Neutrophil (primary cell): ENCODE data around the gene WDR7.

Source experiments
- H3K27ac ChIP-seq: fragments of 200-600 bp; sonication (generic); 2 replicates; pipeline ENCODE4 v1.5.1; 2016; ENCODE audit warnings: mild to moderate bottlenecking, moderate library complexity
- H3K27me3 ChIP-seq: fragments of 200-600 bp; sonication (generic); 2 replicates; pipeline ENCODE4 v1.6.0; 2016; ENCODE audit warnings: mild to moderate bottlenecking
- H3K36me3 ChIP-seq: fragments of 200-600 bp; sonication (generic); 2 replicates; pipeline ENCODE4 v1.5.1; 2017
- H3K4me1 ChIP-seq, 2 experiments: fragments of 200-600 bp in 1 of 2; sonication (generic) in 1 of 2; 1 replicate in 1 of 2; 2 replicates in 1 of 2; pipeline versions ENCODE4 v1.5.1 to v1.6.1; 2013 to 2016; ENCODE audit warnings: low read depth in 1 of 2, low read length in 1 of 2, mild to moderate bottlenecking in 1 of 2, moderate library complexity in 1 of 2; ENCODE audit not compliant: control insufficient read depth in 1 of 2, insufficient read depth in 1 of 2
- H3K4me3 ChIP-seq, 2 experiments: fragments of 200-600 bp in 1 of 2; sonication (generic) in 1 of 2; 1 replicate in 1 of 2; 2 replicates in 1 of 2; pipeline ENCODE4 v1.5.1; 2013 to 2016; ENCODE audit warnings: low read depth in 1 of 2, low read length in 1 of 2, mild to moderate bottlenecking in 1 of 2, moderate library complexity in 1 of 2
- H3K9me3 ChIP-seq: fragments of 200-600 bp; sonication (generic); 2 replicates; pipeline ENCODE4 v1.5.1; 2016
- CTCF ChIP-seq: fragments of 200-600 bp; sonication (generic); IDR thresholded peaks from 2 replicates; pipeline ENCODE4 v1.5.1; 2016; ENCODE audit warnings: antibody characterized with exemption

Gene WDR7

GRCh38 chr18:56983275-56983992 is 332.3 kb downstream of the WDR7 start:
- Histone ChIP-seq H3K27ac (no peak overlapping the region), H3K4me1 (no peaks in the 10 kb centered on the region), H3K27me3 (no peaks in the 10 kb centered on the region), H3K9me3 (no peaks in the 10 kb centered on the region), H3K36me3 (no peaks in the 10 kb centered on the region), H3K4me3 (no peak overlapping the region)
- no peak for TF ChIP-seq CTCF

- Histone ChIP-seq H3K9me3 (no peaks in the 10 kb centered on the region), H3K27ac (no peak overlapping the region), H3K36me3 (no peaks in the 10 kb centered on the region), H3K27me3 (no peaks in the 10 kb centered on the region), H3K4me3 (no peak overlapping the region), H3K4me1 (no peaks in the 10 kb centered on the region)
- TF ChIP-seq CTCF = no peak
Measured at GRCh38 chr18:56984731-56985130, 333.6 kb downstream of the WDR7 start.

GRCh38 chr18:56986829-56987228 is 335.7 kb downstream of the WDR7 start:
- no peak for TF ChIP-seq CTCF

GRCh38 chr18:56987236-56987635 is 336.1 kb downstream of the WDR7 start:
- no peak for TF ChIP-seq CTCF
- no peak overlapping the region for H3K27ac ChIP-seq
- no peaks in the 10 kb centered on the region for H3K4me1 ChIP-seq
- no peak overlapping the region for H3K4me3 ChIP-seq
- no peaks in the 10 kb centered on the region for H3K27me3 ChIP-seq
- no peaks in the 10 kb centered on the region for H3K36me3 ChIP-seq
- no peaks in the 10 kb centered on the region for H3K9me3 ChIP-seq

More at GRCh38 chr18:56986829-56987228, 335.7 kb downstream of the WDR7 start:
- H3K9me3 ChIP-seq = no peaks in the 10 kb centered on the region
- H3K4me1 ChIP-seq = no peaks in the 10 kb centered on the region
- no peak overlapping the region for H3K4me3 ChIP-seq
- H3K36me3 ChIP-seq = no peaks in the 10 kb centered on the region
- H3K27ac ChIP-seq = no peak overlapping the region
- H3K27me3 ChIP-seq = no peaks in the 10 kb centered on the region

GRCh38 chr18:56988022-56988421 is 336.9 kb downstream of the WDR7 start:
- Histone ChIP-seq H3K9me3 (no peaks in the 10 kb centered on the region), H3K27ac (no peak overlapping the region), H3K4me3 (no peak overlapping the region), H3K4me1 (no peaks in the 10 kb centered on the region), H3K27me3 (no peaks in the 10 kb centered on the region), H3K36me3 (no peaks in the 10 kb centered on the region)
- no peak for TF ChIP-seq CTCF
